Liver (tissue), 3 donors: ENCODE measurements around the gene C12orf57.

Experiments used
- CTCF ChIP-seq: fragments of 150-350 bp; IDR thresholded peaks from 2 replicates; pipeline ENCODE4 v1.5.1; 2017; ENCODE audit warnings: improper control_type of control experiment, low read depth, low read length; ENCODE audit not compliant: missing input control
- FOXA2 ChIP-seq: IDR thresholded peaks from 2 replicates; pipeline ENCODE4 v1.6.1; 2016; ENCODE audit warnings: antibody characterized with exemption
- GABPA ChIP-seq, 2 donors: IDR thresholded peaks in 1 of 2; conservative IDR thresholded peaks in 1 of 2; 2 replicates each; pipeline ENCODE4 v1.6.1; 2016; ENCODE audit warnings: antibody characterized with exemption in 2 of 2, mild to moderate bottlenecking in 1 of 2, moderate library complexity in 1 of 2
- JUND ChIP-seq, 2 donors: IDR thresholded peaks; 2 replicates each; pipeline ENCODE4 v1.6.1; 2016; ENCODE audit warnings: antibody characterized with exemption in 2 of 2
- MAX ChIP-seq: IDR thresholded peaks from 2 replicates; pipeline ENCODE4 v1.6.1; 2016; ENCODE audit warnings: antibody characterized with exemption
- SP1 ChIP-seq: IDR thresholded peaks from 2 replicates; pipeline ENCODE4 v1.6.1; 2018; ENCODE audit warnings: antibody characterized with exemption, mild to moderate bottlenecking
- TAF1 ChIP-seq: conservative IDR thresholded peaks from 2 replicates; pipeline ENCODE4 v1.6.1; 2016; ENCODE audit warnings: antibody characterized with exemption, mild to moderate bottlenecking
- YY1 ChIP-seq: IDR thresholded peaks from 2 replicates; pipeline ENCODE4 v1.6.1; 2016; ENCODE audit warnings: antibody characterized with exemption, mild to moderate bottlenecking
- TF ChIP-seq, protein P1 (sequence below): IDR thresholded peaks from 2 replicates; pipeline ENCODE4 v1.6.1; 2016; ENCODE audit warnings: antibody characterized with exemption
- donor health status: healthy.
- donor health status: healthy.

GRCh38 chr12:6967651-6968100 lies 23.9 kb downstream of the C12orf57 start:
- TF ChIP-seq CTCF, result no peak
- TF ChIP-seq, protein P1, sequence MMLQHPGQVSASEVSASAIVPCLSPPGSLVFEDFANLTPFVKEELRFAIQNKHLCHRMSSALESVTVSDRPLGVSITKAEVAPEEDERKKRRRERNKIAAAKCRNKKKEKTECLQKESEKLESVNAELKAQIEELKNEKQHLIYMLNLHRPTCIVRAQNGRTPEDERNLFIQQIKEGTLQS, result no peak
- TF ChIP-seq TAF1, result no peak
- no peak for TF ChIP-seq MAX
- no peak for TF ChIP-seq JUND (IDR thresholded peaks at IDR 0.05)
- no peak for TF ChIP-seq SP1
- TF ChIP-seq GABPA (IDR thresholded peaks at IDR 0.05 in 1 of 2, conservative IDR thresholded peaks at IDR 0.05 in 1 of 2), result no peak
- TF ChIP-seq FOXA2, result no peak
- TF ChIP-seq YY1, result no peak
